HG03354 (cell line): ENCODE data around the gene IYD.
A peak's percentile ranks its signal among the peaks of the same experiment; 100 is the strongest.

Source experiments
- ATAC-seq: cut with Tn5 transposase; IDR thresholded peaks from one replicate; pipeline ENCODE4 v1.9.1; 2021; ENCODE audit warnings: mild to moderate bottlenecking; ENCODE audit not compliant: unreplicated experiment, poor library complexity, severe bottlenecking

Gene IYD

GRCh38 chr6:150392452-150393220 is 23.8 kb downstream of the IYD start:
- no peak for ATAC-seq

- no peak for ATAC-seq
These were observed 25.5 kb downstream of the IYD start for GRCh38 chr6:150394053-150394898.

- no peak for ATAC-seq
These were observed 26.1 kb downstream of the IYD start for GRCh38 chr6:150394899-150395295.

- peak; percentile 62 for ATAC-seq
These were observed 26.7 kb downstream of the IYD start for GRCh38 chr6:150395388-150396009.

DNA sequence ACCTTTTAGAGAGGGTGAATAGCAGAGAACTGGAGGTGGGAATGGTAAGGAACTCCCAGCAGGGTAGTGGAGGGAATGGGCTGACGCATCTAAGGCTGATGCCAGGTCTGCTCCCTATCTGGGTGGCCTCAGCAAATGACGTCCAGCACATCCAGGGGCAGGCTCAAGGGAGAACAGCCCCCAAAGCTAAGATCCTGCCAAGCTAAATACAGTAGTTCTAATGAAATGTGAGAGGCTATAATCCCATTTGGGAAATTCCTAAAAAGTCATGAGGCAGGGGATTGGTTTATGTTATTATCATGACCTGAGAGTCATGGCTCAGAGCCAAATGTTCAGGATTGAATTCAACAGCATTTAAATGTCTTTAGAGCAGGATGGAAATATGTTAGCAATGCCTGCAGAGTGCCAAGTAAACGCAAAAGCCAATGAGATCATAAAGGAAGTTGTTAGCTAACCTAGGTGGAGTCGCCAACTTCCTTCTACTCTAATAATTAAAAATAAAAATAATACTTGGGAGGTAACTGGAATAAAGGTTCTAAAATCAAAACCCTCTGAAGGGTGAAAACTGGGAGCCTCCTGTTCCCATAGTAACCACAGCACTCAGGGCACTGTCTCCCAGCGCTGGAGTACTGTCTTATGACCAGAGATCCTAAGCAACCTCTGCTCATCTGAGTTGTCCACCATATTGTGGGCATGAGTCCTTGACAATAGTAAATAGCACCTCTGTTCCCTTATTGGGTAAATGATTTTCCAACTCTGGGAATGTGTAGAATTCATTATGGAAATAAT is 34.8 kb downstream of the IYD start:
- ATAC-seq: no peak

DNA sequence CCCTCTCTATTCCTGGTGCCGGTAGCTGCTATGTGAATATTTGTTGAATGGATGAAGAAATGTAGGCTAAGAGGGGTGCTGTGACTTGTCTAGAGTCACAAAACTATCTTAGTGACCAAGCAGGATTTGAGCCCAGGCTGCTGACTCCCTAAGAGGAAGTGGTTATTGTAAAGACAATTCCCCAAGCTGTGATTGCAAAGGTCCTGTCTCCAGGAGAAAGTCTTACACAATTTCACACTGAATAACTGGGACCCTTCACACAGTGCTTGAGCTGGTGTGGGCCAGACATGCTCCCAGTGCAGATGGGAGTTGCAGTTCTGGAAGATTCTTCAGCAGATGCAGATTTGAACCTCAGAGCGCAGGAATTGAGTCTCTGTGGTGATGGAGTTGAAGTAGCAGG is 38.1 kb downstream of the IYD start:
- ATAC-seq: no peak

- ATAC-seq: no peak
These were observed 40.0 kb downstream of the IYD start for GRCh38 chr6:150408842-150409241.

- ATAC-seq: no peak
These were observed 40.8 kb downstream of the IYD start for GRCh38 chr6:150409576-150410066.

DNA sequence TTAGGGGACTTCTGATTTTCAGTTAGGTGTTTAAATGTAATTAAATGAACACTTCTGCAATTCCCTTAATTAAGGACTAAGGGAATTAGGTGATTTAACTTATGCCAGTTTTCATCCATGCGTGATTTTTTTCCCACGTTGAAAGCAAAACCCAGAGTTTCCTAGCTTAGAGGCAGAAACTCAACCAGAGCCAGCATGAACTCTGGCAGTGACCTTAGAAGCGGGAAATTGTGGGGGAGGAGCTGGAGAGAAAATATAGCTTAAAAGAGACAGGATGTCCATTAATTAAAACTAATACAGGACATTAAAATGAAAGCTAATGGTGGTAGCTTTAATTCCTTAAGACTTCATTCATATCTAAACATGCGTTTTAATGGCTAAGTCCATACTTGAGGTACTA is 41.6 kb downstream of the IYD start:
- ATAC-seq: no peak

- ATAC-seq: no peak
These were observed 42.1 kb downstream of the IYD start for GRCh38 chr6:150410906-150411305.

- ATAC-seq: no peak
These were observed 43.4 kb downstream of the IYD start for GRCh38 chr6:150412221-150412620.

- no peak for ATAC-seq
These were observed 44.4 kb downstream of the IYD start for GRCh38 chr6:150413198-150413597.

DNA sequence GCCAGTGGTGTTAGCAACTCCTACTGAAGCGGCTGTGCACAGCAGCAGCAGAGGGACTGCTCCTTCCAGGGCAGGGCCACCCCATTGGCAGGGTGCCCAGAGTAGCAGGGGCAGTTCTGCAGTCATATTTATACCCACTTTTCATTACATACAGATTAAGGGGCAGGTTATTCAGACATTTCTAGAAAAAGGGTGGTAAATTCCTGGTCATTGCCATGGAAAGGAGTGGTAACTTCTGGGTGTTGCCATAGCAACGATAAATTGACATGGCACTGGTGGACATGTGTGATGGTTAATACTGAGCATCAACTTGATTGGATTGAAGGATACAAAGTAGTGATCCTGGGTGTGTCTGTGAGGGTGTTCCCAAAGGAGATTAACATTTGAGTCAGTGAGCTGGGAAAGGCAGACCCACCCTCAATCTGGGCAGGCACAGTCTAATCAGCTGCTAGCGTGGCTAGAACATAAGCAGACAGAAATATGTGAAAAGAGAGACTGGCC is 45.0 kb downstream of the IYD start:
- ATAC-seq: no peak

DNA sequence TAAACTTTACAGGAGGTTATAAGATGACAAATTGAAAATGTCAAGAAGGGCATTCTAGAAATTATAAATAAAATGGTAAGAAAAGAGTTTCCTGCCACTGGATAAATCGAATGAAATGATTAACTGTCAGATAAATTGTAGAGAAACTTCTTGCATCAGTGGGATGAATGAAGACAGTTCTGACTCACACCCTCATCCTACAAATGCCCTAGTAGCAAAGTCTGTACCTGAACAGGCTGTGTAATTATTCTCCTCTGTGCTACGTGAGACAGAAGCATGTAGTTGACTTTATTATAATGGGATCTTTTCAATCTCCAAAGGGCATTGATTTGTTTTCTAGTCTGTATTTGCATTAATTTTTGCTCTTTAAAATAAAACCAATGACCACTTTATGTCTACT is 47.3 kb downstream of the IYD start:
- no peak for ATAC-seq

- ATAC-seq: no peak
These were observed 48.4 kb downstream of the IYD start for GRCh38 chr6:150417250-150417649.

DNA sequence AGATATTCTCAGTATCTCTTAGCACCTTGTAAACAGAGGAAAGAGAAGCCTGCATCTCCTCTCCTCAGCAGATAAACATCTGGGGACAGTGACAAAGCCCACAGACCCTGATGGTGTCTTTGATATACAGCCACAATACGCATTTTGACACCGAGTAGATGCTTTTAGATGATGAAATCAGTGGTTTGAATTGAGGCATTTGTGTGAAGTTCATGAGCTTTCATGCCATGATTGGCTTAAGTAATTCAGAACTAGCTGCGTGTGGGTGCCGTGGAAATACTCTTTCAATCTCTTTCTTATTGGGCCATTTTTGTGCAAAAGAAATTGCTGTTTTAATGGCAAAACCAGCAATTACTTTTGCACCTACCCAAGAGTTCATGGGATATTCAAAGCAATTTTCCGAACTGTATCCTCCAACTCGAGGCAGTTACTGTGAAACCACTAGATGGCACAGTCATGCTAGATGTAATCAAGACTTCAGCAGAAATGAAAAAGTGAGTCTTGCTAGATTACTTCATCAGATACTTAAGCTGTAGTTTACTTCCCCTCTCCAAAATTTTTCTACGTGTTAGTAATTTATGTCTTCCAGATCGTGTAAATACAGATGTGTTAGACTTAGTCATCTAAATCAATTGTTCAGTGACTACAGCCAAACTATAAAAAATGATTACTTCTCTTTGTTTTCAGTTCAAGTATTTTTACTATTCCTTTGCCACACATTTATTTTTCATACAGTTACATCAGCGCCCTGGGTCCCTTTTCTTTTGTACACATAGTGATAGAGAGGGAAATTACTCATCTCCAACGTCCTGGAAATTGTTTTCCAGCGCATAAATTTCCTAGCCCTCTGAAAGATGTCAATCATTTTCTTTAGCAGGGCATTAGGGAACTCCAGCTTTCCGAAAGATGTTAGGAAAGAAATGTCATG is 49.4 kb downstream of the IYD start:
- peak; percentile 80 for ATAC-seq

GRCh38 chr6:150418827-150419594 is 50.2 kb downstream of the IYD start:
- peak; percentile 51 for ATAC-seq

DNA sequence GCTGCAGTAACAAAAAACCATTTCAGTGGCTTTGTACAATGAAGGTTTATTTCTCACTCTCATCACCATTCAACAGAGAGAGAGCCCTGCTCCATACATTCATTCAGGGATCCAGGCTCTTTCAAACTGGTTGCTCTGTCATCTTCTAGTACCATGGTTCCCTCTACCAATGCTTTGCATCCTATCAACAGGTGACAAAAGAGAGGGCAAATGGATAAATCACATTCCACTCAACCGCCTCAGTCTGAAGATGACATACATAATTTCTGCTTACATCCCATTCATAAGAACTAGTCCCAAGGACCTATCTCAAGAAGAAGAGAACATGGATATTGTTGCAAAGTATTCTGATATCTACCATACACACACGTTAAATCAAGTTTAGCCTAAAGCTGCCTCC is 51.6 kb downstream of the IYD start:
- ATAC-seq: no peak
